Astrocyte (in vitro differentiated cells and primary cell): ENCODE results near the gene TIPIN.

Source experiments
- CTCF ChIP-seq: IDR thresholded peaks from 2 replicates; pipeline ENCODE4 v1.5.1; 2011; ENCODE audit warnings: low read depth, mild to moderate bottlenecking, inconsistent platforms, low read length, moderate library complexity; ENCODE audit not compliant: insufficient read depth
- EZH2 ChIP-seq: IDR thresholded peaks from 2 replicates; pipeline ENCODE4 v1.6.1; 2012; ENCODE audit warnings: mild to moderate bottlenecking, low read length, inconsistent platforms; ENCODE audit not compliant: insufficient read depth

GRCh38 chr15:66378814-66379430 lies 22.4 kb upstream of the TIPIN start:
- no peak for TF ChIP-seq EZH2
- TF ChIP-seq CTCF: no peak
